ENCODE data around the gene RBBP8NL.

- TF ChIP-seq CTCF (IDR thresholded peaks at IDR 0.05; ENCODE audit: low read length) = no peak
- no peak for TF ChIP-seq EZH2 (IDR thresholded peaks at IDR 0.05; ENCODE audit: borderline replicate concordance, low read length)
These were observed 33.3 kb upstream of the RBBP8NL start for GRCh38 chr20:62460678-62461077.

Measured in OCI-LY1 (cell line).